HG03064 (cell line): ENCODE measurements around the gene ZNF451.

Experiments
- ATAC-seq: cut with Tn5 transposase; IDR thresholded peaks from one replicate; pipeline ENCODE4 v1.9.1; 2021; ENCODE audit warnings: low read depth; ENCODE audit not compliant: unreplicated experiment

ZNF451 gene

GRCh38 chr6:57195457-57195856 lies 105.5 kb downstream of the ZNF451 start:
- ATAC-seq: no peak

GRCh38 chr6:57198926-57199636 lies 109.1 kb downstream of the ZNF451 start:
- no peak for ATAC-seq

GRCh38 chr6:57201718-57202117 lies 111.7 kb downstream of the ZNF451 start:
- no peak for ATAC-seq

GRCh38 chr6:57205550-57206328 lies 115.8 kb downstream of the ZNF451 start:
- no peak for ATAC-seq

- ATAC-seq: no peak
Observed at GRCh38 chr6:57207141-57207540, 117.2 kb downstream of the ZNF451 start.

- no peak for ATAC-seq
Observed at GRCh38 chr6:57207872-57208271, 117.9 kb downstream of the ZNF451 start.

- no peak for ATAC-seq
Observed at GRCh38 chr6:57209030-57209429, 119.0 kb downstream of the ZNF451 start.

GRCh38 chr6:57210060-57210459 lies 120.1 kb downstream of the ZNF451 start:
- no peak for ATAC-seq

GRCh38 chr6:57215260-57215659 lies 125.3 kb downstream of the ZNF451 start:
- no peak for ATAC-seq

- ATAC-seq: no peak
Observed at GRCh38 chr6:57216235-57217101, 126.5 kb downstream of the ZNF451 start.

GRCh38 chr6:57217270-57217669 lies 127.3 kb downstream of the ZNF451 start:
- ATAC-seq: no peak
